Measurements from ENCODE around the gene REXO4.

The REXO4 gene

GRCh38 chr9:133390713-133391112 lies 27.1 kb downstream of the REXO4 start:
- no peak for TF ChIP-seq CTCF (IDR thresholded peaks at IDR 0.05; ENCODE audit: insufficient read depth, low read depth, low read length, missing control alignments)
- DNase-seq (ENCODE audit: low read depth), result no peak
- no peak overlapping the region for H3K4me3 ChIP-seq (ENCODE audit: low read length)

- no peak for DNase-seq (ENCODE audit: low read depth)
- no peak overlapping the region for H3K4me3 ChIP-seq (ENCODE audit: low read length)
- TF ChIP-seq CTCF (IDR thresholded peaks at IDR 0.05; ENCODE audit: insufficient read depth, low read depth, low read length, missing control alignments), result no peak
Measured at GRCh38 chr9:133389562-133389961, 28.2 kb downstream of the REXO4 start.

- no peak for DNase-seq (ENCODE audit: low read depth)
- H3K4me3 ChIP-seq (ENCODE audit: low read length), result no peak overlapping the region
- TF ChIP-seq CTCF (IDR thresholded peaks at IDR 0.05; ENCODE audit: insufficient read depth, low read depth, low read length, missing control alignments), result no peak
Measured at GRCh38 chr9:133389025-133389557, 28.7 kb downstream of the REXO4 start.

- H3K4me3 ChIP-seq (ENCODE audit: low read length), result no peak overlapping the region
- peak; percentile 92 for DNase-seq (ENCODE audit: low read depth)
- no peak for TF ChIP-seq CTCF (IDR thresholded peaks at IDR 0.05; ENCODE audit: insufficient read depth, low read depth, low read length, missing control alignments)
Measured at GRCh38 chr9:133387680-133388079, 30.1 kb downstream of the REXO4 start.

- H3K4me3 ChIP-seq (ENCODE audit: low read length), result no peak overlapping the region
- DNase-seq (ENCODE audit: low read depth), result no peak
Measured at GRCh38 chr9:133386338-133386737, 31.5 kb downstream of the REXO4 start.

GRCh38 chr9:133385452-133385851 lies 32.4 kb downstream of the REXO4 start:
- no peak overlapping the region for H3K4me3 ChIP-seq (ENCODE audit: low read length)
- TF ChIP-seq CTCF (IDR thresholded peaks at IDR 0.05; ENCODE audit: insufficient read depth, low read depth, low read length, missing control alignments), result no peak
- no peak for DNase-seq (ENCODE audit: low read depth)

More at GRCh38 chr9:133386338-133386737, 31.5 kb downstream of the REXO4 start:
- no peak for TF ChIP-seq CTCF (IDR thresholded peaks at IDR 0.05; ENCODE audit: insufficient read depth, low read depth, low read length, missing control alignments)

GRCh38 chr9:133384736-133385321 lies 33.0 kb downstream of the REXO4 start:
- H3K4me3 ChIP-seq (ENCODE audit: low read length), result no peak overlapping the region
- no peak for DNase-seq (ENCODE audit: low read depth)
- no peak for TF ChIP-seq CTCF (IDR thresholded peaks at IDR 0.05; ENCODE audit: insufficient read depth, low read depth, low read length, missing control alignments)

All from epithelial cell of esophagus (primary cell).